HCT116 (cell line): ENCODE results near the gene MRPS23. TPM values are rescaled to one million over a fixed set of nuclear protein-coding genes. Genes with fewer than 3 reads are reported as not detected.

Source experiments
- ATAC-seq: fragments of 200-7000 bp; cut with Tn5 transposase; 2 replicates; pipeline ENCODE4 v1.9.1; 2020; ENCODE audit warnings: mild to moderate bottlenecking, moderate library complexity
- BruUV-seq: library from RNA; stranded (reverse); fragments of 400-500 nt; replicated peaks from 2 replicates; lab custom pipeline; 2021; lab: Mats Ljungman, UMichigan
- CTCF ChIA-PET: fragments of 300-600 bp; sonication (Branson Sonifier 250); formaldehyde crosslinking; loops from one replicate; lab custom pipeline; 2021; ENCODE audit warnings: antibody characterized with exemption; lab: Charles Lee
- POLR2A ChIA-PET: fragments of 300-600, 350-600 bp; sonication (Branson Sonifier 250); formaldehyde crosslinking; loops from one replicate; lab custom pipeline; 2021; ENCODE audit warnings: antibody characterized with exemption; lab: Charles Lee
- RAD21 ChIA-PET, 2 experiments: fragments of 300-600 bp; sonication (Branson Sonifier 250); formaldehyde crosslinking; loops; one replicate each; lab custom pipeline; 2023; ENCODE audit warnings: low total read pairs in 2 of 2; ENCODE audit not compliant: uncharacterized antibody in 2 of 2, unreplicated experiment in 2 of 2, low non-redundant PET in 1 of 2; lab: Charles Lee
- DNase-seq: peaks from one replicate; pipeline ENCODE4 v3.0.0-alpha.2; 2010; ENCODE audit warnings: low read depth, low spot score
- H2AFZ ChIP-seq: fragments of 200-600 bp; shearing (Covaris generic), sonication (generic); 2 replicates; pipeline ENCODE4 v1.6.1; 2017; ENCODE audit warnings: low read depth, mixed run types, mixed read lengths, antibody characterized with exemption, low read length; ENCODE audit not compliant: poor library complexity, severe bottlenecking
- H3K27ac ChIP-seq: 2 replicates; pipeline ENCODE4 v1.5.1; 2012; ENCODE audit warnings: low read depth, low read length
- H3K27me3 ChIP-seq: fragments of 200-600 bp; sonication (generic); 2 replicates; pipeline ENCODE4 v1.6.1; 2016; ENCODE audit warnings: mixed run types, low read length, mixed read lengths; ENCODE audit not compliant: insufficient read depth
- H3K36me3 ChIP-seq, 2 experiments: fragments of 200-500 bp in 1 of 2; fragments of 200-600 bp in 1 of 2; sonication (Bioruptor generic) in 1 of 2; sonication (generic) in 1 of 2; 2 replicates each; pipeline versions ENCODE4 v1.5.1 to v1.6.1; 2014 to 2016; ENCODE audit warnings: low read length in 2 of 2, inconsistent platforms in 1 of 2, mixed read lengths in 1 of 2, mixed run types in 1 of 2; ENCODE audit not compliant: insufficient read depth in 2 of 2, control insufficient read depth in 1 of 2
- H3K4me1 ChIP-seq, 2 experiments: fragments of 200-600 bp in 1 of 2; sonication (generic) in 1 of 2; 2 replicates each; pipeline versions ENCODE4 v1.5.1 to v1.6.1; 2012 to 2017; ENCODE audit warnings: low read length in 2 of 2, inconsistent platforms in 1 of 2, mild to moderate bottlenecking in 1 of 2, mixed read lengths in 1 of 2, mixed run types in 1 of 2, moderate library complexity in 1 of 2; ENCODE audit not compliant: insufficient read depth in 2 of 2, control insufficient read depth in 1 of 2
- H3K4me2 ChIP-seq: fragments of 200-600 bp; sonication (generic); 2 replicates; pipeline ENCODE4 v1.6.1; 2017; ENCODE audit warnings: mixed run types, low read length, mixed read lengths
- H3K4me3 ChIP-seq, 2 experiments: fragments of 200-600 bp in 1 of 2; sonication (generic) in 1 of 2; replicated peaks in 1 of 2; 2 replicates each; pipeline ENCODE4 v1.5.1; 2011 to 2016; ENCODE audit warnings: low read length in 2 of 2, control low read depth in 1 of 2, low read depth in 1 of 2, mild to moderate bottlenecking in 1 of 2, mixed read lengths in 1 of 2, mixed run types in 1 of 2
- H3K79me2 ChIP-seq: fragments of 200-600 bp; sonication (generic); 2 replicates; pipeline ENCODE4 v1.6.1; 2017; ENCODE audit warnings: mild to moderate bottlenecking, mixed run types, low read length, moderate library complexity, mixed read lengths; ENCODE audit not compliant: insufficient read depth
- H3K9ac ChIP-seq: fragments of 200-600 bp; sonication (generic); 2 replicates; pipeline ENCODE4 v1.6.1; 2016; ENCODE audit warnings: low read length, mixed read lengths
- H3K9me2 ChIP-seq: fragments of 200-600 bp; sonication (generic), shearing (Covaris generic); 2 replicates; pipeline ENCODE4 v1.6.1; 2017; ENCODE audit warnings: mixed run types, mild to moderate bottlenecking, moderate library complexity; ENCODE audit not compliant: insufficient read depth
- H3K9me3 ChIP-seq, 2 experiments: fragments of 200-500 bp in 1 of 2; fragments of 200-600 bp in 1 of 2; sonication (Bioruptor generic) in 1 of 2; sonication (generic) in 1 of 2; 2 replicates each; pipeline ENCODE4 v1.6.1; 2014 to 2017; ENCODE audit warnings: low read length in 2 of 2, mixed read lengths in 2 of 2, inconsistent platforms in 1 of 2, low read depth in 1 of 2, mild to moderate bottlenecking in 1 of 2, mixed run types in 1 of 2, moderate library complexity in 1 of 2; ENCODE audit not compliant: control insufficient read depth in 1 of 2, insufficient read depth in 1 of 2
- H4K20me1 ChIP-seq: fragments of 200-600 bp; sonication (generic), shearing (Covaris generic); 2 replicates; pipeline ENCODE4 v1.6.1; 2017; ENCODE audit warnings: mixed run types, mild to moderate bottlenecking, moderate library complexity; ENCODE audit not compliant: insufficient read depth
- CBX3 ChIP-seq: IDR thresholded peaks from 2 replicates; pipeline ENCODE4 v1.6.1; 2012; ENCODE audit warnings: low read depth
- CEBPB ChIP-seq: IDR thresholded peaks from 2 replicates; pipeline ENCODE4 v1.6.1; 2012; ENCODE audit warnings: low read depth
- EGR1 ChIP-seq: IDR thresholded peaks from 2 replicates; pipeline ENCODE4 v1.6.1; 2012; ENCODE audit warnings: low read depth
- ELF1 ChIP-seq: IDR thresholded peaks from 2 replicates; pipeline ENCODE4 v1.6.1; 2012; ENCODE audit warnings: low read depth, borderline replicate concordance
- EZH2 ChIP-seq: fragments of 200-600 bp; sonication (generic); IDR thresholded peaks from 2 replicates; pipeline ENCODE4 v1.6.1; 2017; ENCODE audit warnings: antibody characterized with exemption, mixed run types
- FOSL1 ChIP-seq: IDR thresholded peaks from 2 replicates; pipeline ENCODE4 v1.6.1; 2012; ENCODE audit warnings: low read depth
- POLR2A ChIP-seq: IDR thresholded peaks from 2 replicates; pipeline ENCODE4 v1.7.0; 2011; ENCODE audit warnings: borderline replicate concordance; ENCODE audit not compliant: insufficient read depth, insufficient read length; ENCODE audit errors: extremely low read depth
- POLR2AphosphoS5 ChIP-seq: IDR thresholded peaks from 2 replicates; pipeline ENCODE4 v1.6.1; 2011; ENCODE audit warnings: mild to moderate bottlenecking, low read depth, low read length, moderate library complexity
- SIN3A ChIP-seq: IDR thresholded peaks from 2 replicates; pipeline ENCODE4 v1.6.1; 2012; ENCODE audit warnings: low read depth
- SP1 ChIP-seq: IDR thresholded peaks from 2 replicates; pipeline ENCODE4 v1.6.1; 2012; ENCODE audit warnings: low read depth
- SRF ChIP-seq: IDR thresholded peaks from 2 replicates; pipeline ENCODE4 v1.6.1; 2012; ENCODE audit warnings: low read depth
- TCF7L2 ChIP-seq: IDR thresholded peaks from 2 replicates; pipeline ENCODE4 v1.7.0; 2011; ENCODE audit warnings: borderline replicate concordance, inconsistent platforms; ENCODE audit not compliant: insufficient read depth, insufficient read length; ENCODE audit errors: extremely low read depth
- ZFX ChIP-seq: fragments of 450-650 bp; IDR thresholded peaks from 2 replicates; pipeline ENCODE4 v1.6.1; 2017
- ZNF274 ChIP-seq: fragments of 200-500 bp; sonication (Bioruptor generic); IDR thresholded peaks from 2 replicates; pipeline ENCODE4 v1.6.1; 2014; ENCODE audit warnings: mild to moderate bottlenecking, low read depth, low read length, inconsistent platforms
- intact Hi-C: fragments of 100-400 bp; cut with micrococcal nuclease; formaldehyde crosslinking; loops from 2 replicates; pipeline ENCODE4 v1.10.0; 2022
- total RNA-seq: library from RNA; stranded (reverse); gene quantifications from one replicate; pipeline ENCODE4 v1.2.1, GENCODE V29; 2021; ENCODE audit not compliant: unreplicated experiment
- TF ChIP-seq, protein P1 (sequence below), 3 experiments: fragments of 200-600 bp in 1 of 3; sonication (generic) in 1 of 3; IDR thresholded peaks in 2 of 3; conservative IDR thresholded peaks in 1 of 3; 2 replicates each; pipeline ENCODE4 v1.5.1; 2012 to 2017; ENCODE audit warnings: low read depth in 2 of 3, low read length in 2 of 3, antibody characterized with exemption in 1 of 3, borderline replicate concordance in 1 of 3, control low read depth in 1 of 3, mild to moderate bottlenecking in 1 of 3, mixed read lengths in 1 of 3, mixed run types in 1 of 3, moderate library complexity in 1 of 3; ENCODE audit not compliant: insufficient read depth in 1 of 3
- TF ChIP-seq, protein P2 (sequence below): IDR thresholded peaks from 2 replicates; pipeline ENCODE4 v1.6.1; 2012
- TF ChIP-seq, protein P3 (sequence below): IDR thresholded peaks from 2 replicates; pipeline ENCODE4 v1.6.1; 2012
- TF ChIP-seq, protein P4 (sequence below): IDR thresholded peaks from 2 replicates; pipeline ENCODE4 v1.6.1; 2012; ENCODE audit warnings: low read depth

Gene MRPS23
- total RNA-seq, 1 experiment from 2014 or later: 109 TPM

DNA sequence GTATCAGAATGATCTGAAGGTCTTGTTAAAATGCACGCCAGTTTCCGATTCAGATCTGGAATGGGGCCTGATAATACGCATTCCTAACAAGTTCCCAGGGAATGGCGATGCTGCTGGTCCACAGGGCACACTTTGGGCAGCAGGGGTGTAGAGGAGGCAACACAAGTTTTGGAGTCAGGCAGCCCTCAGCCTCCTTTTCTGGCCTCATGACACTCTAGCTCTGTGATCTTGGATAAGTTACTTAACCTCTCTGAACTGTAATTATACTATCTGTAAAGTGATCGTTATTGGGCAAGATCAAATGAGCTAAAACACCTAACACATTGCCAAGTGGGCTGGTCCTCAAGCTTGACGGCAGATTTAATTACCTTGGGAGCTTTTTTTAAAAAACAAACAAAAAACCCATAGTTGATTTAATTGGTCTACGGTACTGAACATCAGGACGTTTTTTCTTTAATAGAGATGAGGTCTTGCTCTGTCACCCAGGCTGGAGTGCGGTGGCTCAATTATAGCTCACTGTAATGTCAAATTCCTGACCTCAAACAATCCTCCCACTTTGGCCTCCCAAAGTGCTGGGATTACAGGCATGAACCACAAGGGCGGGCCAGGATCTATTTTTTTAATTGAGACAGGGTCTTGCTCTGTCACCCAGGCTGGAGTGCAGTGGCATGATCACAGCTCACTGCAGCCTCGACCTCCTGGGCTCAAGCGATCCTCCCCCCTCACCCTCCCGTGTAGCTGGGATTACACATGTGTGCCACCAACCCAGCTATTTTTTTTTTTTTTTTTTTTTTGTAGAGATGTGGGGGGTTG, 10.0 kb upstream of the MRPS23 start:
- H3K4me2 ChIP-seq: peak overlapping the region; percentile 86
- no peaks in the 10 kb centered on the region for H3K36me3 ChIP-seq
- intact Hi-C loops: loop anchor here (2.0 kb wide), 1 partner anchor 93 kb away; no protein-coding TSS in a partner anchor
- H3K79me2 ChIP-seq: no peaks in the 10 kb centered on the region
- H3K9ac ChIP-seq: peak overlapping the region; percentile 59
- no peak for ATAC-seq
- RAD21 ChIA-PET: interaction anchor here (0.6 to 2.3 kb wide), 28 partner anchors 10 to 253 kb away, joined by 3 to 18 read pairs (median 5); partner anchors contain the start of genes MRPS23 (in 2 of the 2), DYNLL2 (in 1 of the 2) and SRSF1 (in 1 of the 2)
- H2AFZ ChIP-seq: no peak overlapping the region
- H3K27ac ChIP-seq: peak overlapping the region; percentile 79
- no peaks in the 10 kb centered on the region for H3K27me3 ChIP-seq
- H3K4me1 ChIP-seq: peaks cover 54 to 80% of the 10 kb centered on the region in 2 experiments
- BruUV-seq: TSS peak; percentile 11
- DNase-seq: no peak
- H3K4me3 ChIP-seq: peak overlapping the region in 1 of 2 experiments; percentile 51; a peak in 1 of 4 replicates
- CTCF ChIA-PET: interaction anchor here (0.6 to 12.4 kb wide), 18 partner anchors 9 to 313 kb away, joined by 3 to 288 read pairs (median 6); partner anchors contain the start of genes MRPS23, SRSF1 and VEZF1
- no peaks in the 10 kb centered on the region for H3K9me2 ChIP-seq
- no peaks in the 10 kb centered on the region for H3K9me3 ChIP-seq
- no peaks in the 10 kb centered on the region for H4K20me1 ChIP-seq
- POLR2A ChIA-PET: interaction anchor here (0.6 to 4.2 kb wide), 13 partner anchors 9 to 194 kb away, joined by 3 to 53 read pairs (median 8); partner anchors contain the start of genes CUEDC1, MRPS23 and SRSF1
- TF ChIP-seq, protein P1, sequence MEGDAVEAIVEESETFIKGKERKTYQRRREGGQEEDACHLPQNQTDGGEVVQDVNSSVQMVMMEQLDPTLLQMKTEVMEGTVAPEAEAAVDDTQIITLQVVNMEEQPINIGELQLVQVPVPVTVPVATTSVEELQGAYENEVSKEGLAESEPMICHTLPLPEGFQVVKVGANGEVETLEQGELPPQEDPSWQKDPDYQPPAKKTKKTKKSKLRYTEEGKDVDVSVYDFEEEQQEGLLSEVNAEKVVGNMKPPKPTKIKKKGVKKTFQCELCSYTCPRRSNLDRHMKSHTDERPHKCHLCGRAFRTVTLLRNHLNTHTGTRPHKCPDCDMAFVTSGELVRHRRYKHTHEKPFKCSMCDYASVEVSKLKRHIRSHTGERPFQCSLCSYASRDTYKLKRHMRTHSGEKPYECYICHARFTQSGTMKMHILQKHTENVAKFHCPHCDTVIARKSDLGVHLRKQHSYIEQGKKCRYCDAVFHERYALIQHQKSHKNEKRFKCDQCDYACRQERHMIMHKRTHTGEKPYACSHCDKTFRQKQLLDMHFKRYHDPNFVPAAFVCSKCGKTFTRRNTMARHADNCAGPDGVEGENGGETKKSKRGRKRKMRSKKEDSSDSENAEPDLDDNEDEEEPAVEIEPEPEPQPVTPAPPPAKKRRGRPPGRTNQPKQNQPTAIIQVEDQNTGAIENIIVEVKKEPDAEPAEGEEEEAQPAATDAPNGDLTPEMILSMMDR (IDR thresholded peaks at IDR 0.05 in 2 of 3, conservative IDR thresholded peaks at IDR 0.05 in 1 of 3; ENCODE audit: borderline replicate concordance in 1 of 3, insufficient read depth in 1 of 3, low read depth in 2 of 3, low read length in 2 of 3): no peak
- no peak for TF ChIP-seq POLR2A
- TF ChIP-seq ZFX: no peak
- no peak for TF ChIP-seq CBX3
- TF ChIP-seq EGR1: no peak
- TF ChIP-seq ZNF274: no peak
- TF ChIP-seq, protein P2, sequence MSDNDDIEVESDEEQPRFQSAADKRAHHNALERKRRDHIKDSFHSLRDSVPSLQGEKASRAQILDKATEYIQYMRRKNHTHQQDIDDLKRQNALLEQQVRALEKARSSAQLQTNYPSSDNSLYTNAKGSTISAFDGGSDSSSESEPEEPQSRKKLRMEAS: no peak
- no peak for TF ChIP-seq EZH2
- no peak for TF ChIP-seq CEBPB
- TF ChIP-seq, protein P3, sequence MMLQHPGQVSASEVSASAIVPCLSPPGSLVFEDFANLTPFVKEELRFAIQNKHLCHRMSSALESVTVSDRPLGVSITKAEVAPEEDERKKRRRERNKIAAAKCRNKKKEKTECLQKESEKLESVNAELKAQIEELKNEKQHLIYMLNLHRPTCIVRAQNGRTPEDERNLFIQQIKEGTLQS: no peak
- no peak for TF ChIP-seq ELF1
- TF ChIP-seq POLR2AphosphoS5: no peak; the same call in 1 of the 2 replicates
- TF ChIP-seq FOSL1: no peak
- TF ChIP-seq, protein P4, sequence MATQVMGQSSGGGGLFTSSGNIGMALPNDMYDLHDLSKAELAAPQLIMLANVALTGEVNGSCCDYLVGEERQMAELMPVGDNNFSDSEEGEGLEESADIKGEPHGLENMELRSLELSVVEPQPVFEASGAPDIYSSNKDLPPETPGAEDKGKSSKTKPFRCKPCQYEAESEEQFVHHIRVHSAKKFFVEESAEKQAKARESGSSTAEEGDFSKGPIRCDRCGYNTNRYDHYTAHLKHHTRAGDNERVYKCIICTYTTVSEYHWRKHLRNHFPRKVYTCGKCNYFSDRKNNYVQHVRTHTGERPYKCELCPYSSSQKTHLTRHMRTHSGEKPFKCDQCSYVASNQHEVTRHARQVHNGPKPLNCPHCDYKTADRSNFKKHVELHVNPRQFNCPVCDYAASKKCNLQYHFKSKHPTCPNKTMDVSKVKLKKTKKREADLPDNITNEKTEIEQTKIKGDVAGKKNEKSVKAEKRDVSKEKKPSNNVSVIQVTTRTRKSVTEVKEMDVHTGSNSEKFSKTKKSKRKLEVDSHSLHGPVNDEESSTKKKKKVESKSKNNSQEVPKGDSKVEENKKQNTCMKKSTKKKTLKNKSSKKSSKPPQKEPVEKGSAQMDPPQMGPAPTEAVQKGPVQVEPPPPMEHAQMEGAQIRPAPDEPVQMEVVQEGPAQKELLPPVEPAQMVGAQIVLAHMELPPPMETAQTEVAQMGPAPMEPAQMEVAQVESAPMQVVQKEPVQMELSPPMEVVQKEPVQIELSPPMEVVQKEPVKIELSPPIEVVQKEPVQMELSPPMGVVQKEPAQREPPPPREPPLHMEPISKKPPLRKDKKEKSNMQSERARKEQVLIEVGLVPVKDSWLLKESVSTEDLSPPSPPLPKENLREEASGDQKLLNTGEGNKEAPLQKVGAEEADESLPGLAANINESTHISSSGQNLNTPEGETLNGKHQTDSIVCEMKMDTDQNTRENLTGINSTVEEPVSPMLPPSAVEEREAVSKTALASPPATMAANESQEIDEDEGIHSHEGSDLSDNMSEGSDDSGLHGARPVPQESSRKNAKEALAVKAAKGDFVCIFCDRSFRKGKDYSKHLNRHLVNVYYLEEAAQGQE: no peak
- no peak for TF ChIP-seq SIN3A
- TF ChIP-seq SRF: no peak
- no peak for TF ChIP-seq SP1
- TF ChIP-seq TCF7L2: no peak
